Amniotic epithelial cell (primary cell): ENCODE results near the gene PRDM2.

Experiments
- DNase-seq: peaks from one replicate; pipeline ENCODE4 v3.0.0-alpha.2; 2010; ENCODE audit warnings: low read depth

The PRDM2 gene

GRCh38 chr1:13814131-13814530 lies 114.1 kb downstream of the PRDM2 start:
- no peak for DNase-seq

- DNase-seq, result no peak
Measured at GRCh38 chr1:13816016-13816760, 116.2 kb downstream of the PRDM2 start.

- DNase-seq, result no peak
Measured at GRCh38 chr1:13817906-13818305, 117.9 kb downstream of the PRDM2 start.

DNA sequence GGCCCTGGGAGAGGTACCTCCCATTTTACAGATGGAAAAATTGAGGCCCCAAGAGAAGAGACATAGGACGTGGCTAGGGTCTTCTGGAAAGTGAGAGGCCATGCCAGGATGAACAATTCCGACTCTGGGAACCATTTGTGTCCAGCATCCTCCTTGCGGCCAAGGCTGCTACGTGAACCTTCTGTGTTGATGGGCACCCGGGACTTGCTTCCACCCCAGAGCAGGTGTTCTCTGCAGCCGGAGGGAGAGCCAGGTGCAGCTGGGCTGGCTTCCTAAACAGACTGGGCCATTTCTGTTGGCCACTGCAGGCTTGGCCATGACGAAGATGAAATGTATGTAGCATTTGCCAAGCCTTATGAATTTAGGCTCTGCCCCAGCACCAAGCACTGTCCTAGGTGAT lies 118.9 kb downstream of the PRDM2 start:
- no peak for DNase-seq

GRCh38 chr1:13819642-13820041 lies 119.7 kb downstream of the PRDM2 start:
- DNase-seq, result no peak

- no peak for DNase-seq
Measured at GRCh38 chr1:13820055-13820454, 120.1 kb downstream of the PRDM2 start.

DNA sequence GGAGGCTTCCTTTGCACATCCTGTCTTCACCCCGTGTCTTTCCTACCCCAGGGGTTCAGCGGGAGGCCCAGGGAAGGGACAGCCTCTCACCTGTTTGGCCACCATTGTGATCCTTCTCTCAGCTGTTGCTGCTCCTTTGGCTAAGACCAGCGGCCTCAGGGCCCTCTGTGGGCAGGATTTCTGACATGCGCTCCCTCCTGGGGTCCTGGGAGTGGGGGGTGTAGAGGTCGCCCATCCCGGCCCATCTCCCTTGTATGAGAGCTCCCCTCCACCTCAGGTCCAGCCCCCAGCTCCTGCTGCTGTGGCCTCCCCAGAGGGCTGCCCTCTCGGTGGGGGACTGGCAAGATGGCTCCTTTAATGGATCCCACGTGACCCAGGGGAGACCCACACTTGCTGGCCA lies 120.5 kb downstream of the PRDM2 start:
- no peak for DNase-seq

- DNase-seq, result no peak
Measured at GRCh38 chr1:13823126-13823880, 123.3 kb downstream of the PRDM2 start.

DNA sequence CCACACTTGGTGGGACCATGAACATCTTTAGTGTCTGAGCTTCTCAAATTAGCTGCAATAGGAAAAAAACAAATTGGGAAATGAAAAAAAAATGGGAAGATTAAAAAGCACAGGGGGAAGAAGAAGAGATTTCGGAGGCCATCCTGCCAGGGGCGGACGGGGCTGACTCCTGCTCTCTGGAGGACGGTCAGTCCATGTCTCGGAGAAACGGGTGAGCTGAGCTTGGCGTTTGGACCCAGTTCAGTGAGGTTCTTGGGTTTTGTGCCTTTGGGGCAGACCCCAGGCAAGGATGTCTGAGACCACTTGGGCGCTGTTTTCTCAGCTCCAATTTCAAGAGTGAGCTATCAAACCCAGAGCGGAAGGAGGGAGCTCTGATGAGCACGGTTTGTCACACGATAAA lies 123.9 kb downstream of the PRDM2 start:
- no peak for DNase-seq

DNA sequence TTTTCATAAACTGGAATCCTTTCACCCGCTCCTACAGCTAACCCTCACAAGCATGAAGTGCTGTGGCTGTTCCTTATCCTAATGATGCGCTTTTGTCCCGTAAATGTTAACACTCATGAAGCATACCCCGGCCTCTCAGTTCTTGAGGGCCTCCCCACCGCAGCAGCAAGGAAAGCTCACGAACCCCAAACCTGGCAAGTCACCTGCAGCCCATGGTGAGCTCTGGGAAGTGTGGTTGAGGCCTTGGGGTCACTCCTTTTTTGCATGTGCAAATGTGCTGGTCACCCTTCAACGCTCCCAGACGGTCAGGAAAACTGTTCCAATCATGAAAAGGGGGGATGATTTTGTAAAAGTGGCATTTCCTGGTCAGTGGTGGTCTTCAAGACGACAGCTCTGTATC lies 124.6 kb downstream of the PRDM2 start:
- no peak for DNase-seq

DNA sequence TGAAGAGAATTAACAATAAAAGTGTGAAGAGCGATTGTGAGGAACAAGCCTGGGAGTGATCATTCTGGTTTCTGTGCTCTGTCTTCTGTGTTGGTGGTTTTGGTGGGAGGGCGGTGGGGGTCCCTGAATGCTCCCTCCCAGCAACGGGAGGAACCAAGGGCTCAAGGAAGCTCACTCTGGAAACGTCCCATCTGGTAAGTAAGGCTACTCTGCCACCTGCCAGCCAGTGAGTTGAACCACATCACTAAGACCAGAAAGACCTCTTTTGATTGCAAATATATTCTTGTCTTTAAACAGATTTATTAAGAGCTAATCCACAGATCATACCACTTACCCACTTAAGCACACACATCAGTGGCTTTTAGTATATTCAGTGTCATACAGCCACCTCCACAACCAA lies 125.0 kb downstream of the PRDM2 start:
- DNase-seq, result no peak

DNA sequence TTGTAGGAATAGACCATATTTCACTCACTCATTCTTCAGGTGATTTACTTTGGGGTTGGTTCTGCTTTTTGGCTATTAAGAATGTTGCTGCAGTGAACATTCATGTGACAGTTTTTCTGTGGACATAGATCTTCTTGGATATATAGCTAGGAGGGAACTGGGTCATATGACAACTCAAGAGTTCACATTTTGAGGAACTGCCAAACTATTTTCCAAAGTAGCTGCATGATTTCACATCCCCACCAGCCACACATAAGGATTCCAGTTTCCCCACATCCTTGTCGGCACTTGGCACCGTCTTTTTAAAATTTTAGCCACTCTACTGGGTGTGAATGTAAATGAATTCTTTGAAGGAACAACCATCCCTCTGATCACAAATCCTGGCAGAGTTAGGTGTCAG lies 126.0 kb downstream of the PRDM2 start:
- DNase-seq, result no peak

DNA sequence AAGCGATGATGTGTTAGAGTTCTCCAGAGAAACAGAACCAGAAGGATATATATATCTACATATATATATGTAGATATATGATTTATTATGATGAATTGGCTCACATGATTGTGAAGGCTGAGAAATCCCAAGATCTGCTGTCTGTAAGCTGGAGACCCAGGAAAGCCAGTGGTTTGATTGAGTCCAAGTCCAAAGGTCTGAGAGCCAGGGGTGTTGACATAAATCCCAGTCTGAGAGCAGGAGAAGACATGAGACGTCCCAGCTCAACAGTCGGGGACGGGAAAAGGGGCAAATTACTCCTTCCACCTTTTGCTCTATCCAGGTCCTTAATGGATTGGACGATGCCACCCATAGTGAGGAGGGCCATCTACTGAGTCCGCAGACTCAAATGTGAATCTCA lies 126.6 kb downstream of the PRDM2 start:
- DNase-seq, result no peak

- no peak for DNase-seq
Measured at GRCh38 chr1:13828454-13829151, 128.6 kb downstream of the PRDM2 start.

GRCh38 chr1:13829152-13829769 lies 129.3 kb downstream of the PRDM2 start:
- no peak for DNase-seq

DNA sequence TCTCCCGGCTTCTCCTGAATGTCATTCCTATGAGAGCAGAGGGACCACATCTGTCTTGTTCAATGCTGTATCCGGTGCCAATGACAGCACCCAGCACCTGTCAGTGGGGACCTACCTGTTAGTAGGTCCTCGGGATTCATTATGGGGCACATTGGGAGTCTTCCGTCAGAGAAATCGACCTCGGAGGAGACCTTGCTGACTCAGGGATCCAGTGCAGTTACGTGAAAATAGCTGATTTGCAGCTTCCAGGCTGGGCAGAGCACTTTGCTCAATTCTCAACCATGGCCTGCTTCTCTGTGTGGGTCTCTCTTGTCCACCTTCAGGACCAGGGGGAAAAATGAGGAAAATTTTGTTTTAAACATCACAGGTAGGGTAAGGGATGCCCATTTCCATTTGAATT lies 130.2 kb downstream of the PRDM2 start:
- DNase-seq, result no peak

DNA sequence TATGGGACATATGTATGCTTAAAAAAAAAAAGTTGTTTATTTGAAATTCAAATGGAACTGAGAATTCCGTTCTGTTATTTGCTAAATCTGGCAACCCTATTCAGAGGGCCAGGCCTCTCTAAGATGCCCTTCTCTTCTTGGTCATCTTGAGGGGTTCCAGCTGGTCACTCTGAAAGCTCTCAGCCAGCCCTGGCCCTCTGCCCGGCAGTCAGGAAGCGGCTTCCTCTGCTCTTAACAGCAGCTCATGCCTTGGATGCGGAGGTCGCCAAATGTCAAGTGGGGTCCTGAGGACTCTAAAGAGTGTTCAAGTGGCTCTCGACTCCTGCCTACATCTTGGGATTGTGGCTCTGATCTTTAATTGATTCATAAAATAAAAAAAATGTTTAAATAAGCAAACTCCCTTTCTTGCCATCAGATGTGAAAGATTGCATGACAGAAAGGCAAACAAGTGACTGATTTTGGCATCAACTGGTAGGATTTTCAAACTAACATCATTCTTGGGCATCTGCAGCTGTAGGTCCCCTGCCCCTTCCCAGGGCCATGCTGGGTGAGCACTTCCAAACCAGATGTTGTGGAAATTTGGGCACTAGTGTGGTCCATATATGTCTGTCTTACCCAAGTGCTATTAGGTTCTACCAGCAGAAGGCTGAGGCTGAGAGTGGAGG lies 130.8 kb downstream of the PRDM2 start:
- no peak for DNase-seq

DNA sequence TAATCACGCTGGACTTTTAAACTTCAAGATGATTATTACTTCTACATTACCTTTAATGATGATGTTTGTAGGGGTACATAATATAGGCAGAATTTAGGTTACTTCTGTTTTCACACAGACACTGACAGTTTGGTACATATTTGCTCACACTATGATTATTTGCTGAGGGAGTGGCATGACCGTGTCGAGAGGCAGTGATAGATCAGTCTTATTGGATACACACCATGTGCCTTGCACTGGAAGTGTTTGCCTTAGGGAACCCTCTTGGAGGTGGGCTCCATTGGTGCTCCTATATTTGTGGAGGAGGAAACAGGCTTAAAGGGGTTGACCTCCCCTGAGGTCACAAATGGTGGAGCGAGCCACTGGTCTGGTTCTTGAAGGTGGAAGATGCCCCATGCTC lies 132.1 kb downstream of the PRDM2 start:
- no peak for DNase-seq

GRCh38 chr1:13832536-13832935 lies 132.5 kb downstream of the PRDM2 start:
- no peak for DNase-seq

GRCh38 chr1:13836136-13836535 lies 136.1 kb downstream of the PRDM2 start:
- DNase-seq, result no peak

GRCh38 chr1:13836631-13837030 lies 136.6 kb downstream of the PRDM2 start:
- DNase-seq, result no peak

- no peak for DNase-seq
Measured at GRCh38 chr1:13838236-13838635, 138.2 kb downstream of the PRDM2 start.
